Activated CD4-positive, alpha-beta T cell treated with anti-CD3 and anti-CD28 coated beads for 24 hours (primary cell): ENCODE results near the gene CLTA.

ENCODE experiments used
- DNase-seq, 2 donors: peaks; one replicate each; pipeline ENCODE4 v3.0.0-alpha.2; 2020; ENCODE audit warnings: low read depth in 2 of 2

Gene CLTA

GRCh38 chr9:36188212-36188611, 2.5 kb upstream of the CLTA start:
- DNase-seq: no peak

DNA sequence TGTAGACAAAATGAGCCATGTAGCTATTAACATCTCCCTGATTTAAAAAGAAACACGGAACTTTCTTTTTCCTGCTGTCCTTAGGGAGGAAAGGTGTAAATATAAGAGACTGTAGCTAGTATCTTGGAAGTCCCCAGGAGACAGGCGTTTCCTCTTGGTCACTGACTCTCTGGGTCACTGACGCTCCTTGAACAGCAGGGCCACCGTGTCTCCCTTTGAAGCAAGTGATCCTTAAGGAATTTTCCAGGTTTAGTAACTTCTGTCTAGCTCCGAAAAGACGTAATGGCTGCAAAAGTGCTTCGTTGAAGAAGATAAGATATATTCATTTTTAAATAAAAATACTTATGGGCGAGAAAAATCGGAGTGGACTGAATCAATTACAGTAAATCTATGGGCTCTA, 745 bp upstream of the CLTA start:
- DNase-seq: no peak

- peak; percentile 14 to 19 for DNase-seq
Measured at GRCh38 chr9:36191290-36191645, 547 bp downstream of the CLTA start.

DNA sequence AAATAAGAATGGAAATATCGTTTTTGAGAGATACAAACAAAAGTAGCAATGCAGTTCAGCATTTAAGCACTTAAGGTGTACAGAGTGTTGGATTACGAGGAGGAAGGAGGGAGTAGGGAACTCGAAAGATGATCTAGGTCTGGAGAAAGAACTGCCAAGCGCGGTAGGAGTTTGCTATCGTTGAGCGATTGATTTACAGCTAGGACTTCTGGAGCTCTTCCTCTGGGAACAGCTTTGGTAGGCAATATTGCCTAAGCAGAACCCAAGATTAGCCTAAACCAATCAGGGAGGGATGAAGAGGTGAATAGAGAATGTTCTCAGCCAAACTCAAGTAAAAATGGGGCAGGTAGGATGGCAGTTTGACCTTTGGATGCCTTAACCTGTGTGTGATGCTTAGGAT, 965 bp downstream of the CLTA start:
- DNase-seq: no peak

DNA sequence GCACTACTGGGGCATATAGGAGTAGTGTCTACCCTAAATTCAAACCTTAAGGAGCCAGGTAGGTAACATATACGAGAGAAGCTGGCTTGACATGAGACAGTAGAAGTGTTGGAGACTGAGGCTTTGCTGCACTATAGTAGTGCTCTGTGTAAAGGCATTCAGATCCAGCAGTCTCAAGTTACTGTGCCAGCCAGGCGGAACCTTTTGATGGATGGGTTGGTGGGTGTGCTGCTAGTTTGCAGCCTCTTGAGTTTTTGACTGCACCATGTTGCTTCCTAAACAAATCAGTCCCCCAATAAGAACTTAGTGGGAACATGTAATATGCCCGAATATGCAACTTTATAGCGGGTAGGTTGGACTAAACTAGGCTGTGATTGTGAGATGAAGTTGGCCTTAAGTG, 1.5 kb downstream of the CLTA start:
- DNase-seq: no peak

DNA sequence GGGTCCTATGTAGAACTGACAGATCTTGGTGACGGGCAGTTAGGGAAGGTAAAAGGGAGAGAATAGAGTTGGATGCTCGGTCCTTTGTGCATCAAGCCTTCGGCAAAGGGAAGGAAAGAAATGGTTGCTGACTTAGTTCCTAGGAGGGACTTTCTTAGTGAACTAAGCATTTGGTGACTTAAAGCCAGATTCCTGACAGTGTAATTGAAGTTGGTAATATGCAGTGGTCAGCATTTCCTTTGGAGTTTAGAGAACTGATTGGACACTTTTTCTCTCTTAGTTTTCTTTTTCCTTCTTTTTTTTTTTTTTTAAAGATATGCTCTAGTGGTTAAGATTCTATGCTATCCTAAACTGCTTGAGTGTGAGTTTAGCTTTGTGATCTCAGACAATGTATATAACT, 2.3 kb downstream of the CLTA start:
- DNase-seq: no peak

GRCh38 chr9:36194326-36195000, 3.7 kb downstream of the CLTA start:
- no peak for DNase-seq

- no peak for DNase-seq
Measured at GRCh38 chr9:36204906-36205547, 14.3 kb downstream of the CLTA start.

- no peak for DNase-seq
Measured at GRCh38 chr9:36207016-36207415, 16.3 kb downstream of the CLTA start.

GRCh38 chr9:36207546-36208012, 16.9 kb downstream of the CLTA start:
- DNase-seq: no peak

- no peak for DNase-seq
Measured at GRCh38 chr9:36208521-36209253, 18.0 kb downstream of the CLTA start.

- DNase-seq: no peak
Measured at GRCh38 chr9:36210722-36211121, 20.0 kb downstream of the CLTA start.

- no peak for DNase-seq
Measured at GRCh38 chr9:36211510-36211909, 20.8 kb downstream of the CLTA start.

DNA sequence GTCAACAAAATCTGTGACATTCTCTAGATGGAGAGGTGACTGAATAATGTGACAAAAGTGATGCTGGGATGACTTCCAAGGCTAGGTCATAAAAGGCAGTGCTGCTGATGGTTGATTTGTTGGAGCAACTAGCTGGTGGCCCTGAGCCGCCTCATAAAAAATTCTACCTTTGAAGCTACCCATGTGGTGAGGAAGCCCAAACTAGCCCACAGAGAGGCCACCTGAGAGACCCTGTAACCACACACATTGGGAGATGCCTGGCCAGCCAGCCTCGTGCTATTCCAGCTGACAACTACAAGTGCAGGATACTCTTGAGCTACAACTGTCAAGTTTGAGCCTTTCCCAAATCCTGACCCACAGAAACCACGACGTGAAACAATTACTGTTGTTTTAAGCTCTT, 22.7 kb downstream of the CLTA start:
- no peak for DNase-seq

- no peak for DNase-seq
Measured at GRCh38 chr9:36213989-36214388, 23.3 kb downstream of the CLTA start.

DNA sequence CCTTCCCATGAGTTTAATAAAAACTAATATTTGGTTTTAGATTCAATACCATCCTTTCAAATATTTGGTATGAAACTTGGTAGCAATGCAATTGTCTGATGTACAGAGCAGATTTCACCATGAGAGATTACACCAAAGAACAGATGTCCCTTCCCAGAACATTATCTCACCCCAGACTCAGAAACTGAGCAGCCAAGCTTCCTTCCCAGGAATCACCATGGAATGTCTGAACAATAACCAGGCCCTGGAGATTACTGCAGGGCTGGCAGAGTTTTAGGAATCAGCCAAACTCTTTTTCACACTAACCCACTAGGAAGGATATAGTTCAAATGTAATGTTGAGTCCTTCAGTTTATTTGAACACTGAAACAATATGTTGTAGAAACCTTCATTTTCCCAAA, 23.9 kb downstream of the CLTA start:
- DNase-seq: no peak

DNA sequence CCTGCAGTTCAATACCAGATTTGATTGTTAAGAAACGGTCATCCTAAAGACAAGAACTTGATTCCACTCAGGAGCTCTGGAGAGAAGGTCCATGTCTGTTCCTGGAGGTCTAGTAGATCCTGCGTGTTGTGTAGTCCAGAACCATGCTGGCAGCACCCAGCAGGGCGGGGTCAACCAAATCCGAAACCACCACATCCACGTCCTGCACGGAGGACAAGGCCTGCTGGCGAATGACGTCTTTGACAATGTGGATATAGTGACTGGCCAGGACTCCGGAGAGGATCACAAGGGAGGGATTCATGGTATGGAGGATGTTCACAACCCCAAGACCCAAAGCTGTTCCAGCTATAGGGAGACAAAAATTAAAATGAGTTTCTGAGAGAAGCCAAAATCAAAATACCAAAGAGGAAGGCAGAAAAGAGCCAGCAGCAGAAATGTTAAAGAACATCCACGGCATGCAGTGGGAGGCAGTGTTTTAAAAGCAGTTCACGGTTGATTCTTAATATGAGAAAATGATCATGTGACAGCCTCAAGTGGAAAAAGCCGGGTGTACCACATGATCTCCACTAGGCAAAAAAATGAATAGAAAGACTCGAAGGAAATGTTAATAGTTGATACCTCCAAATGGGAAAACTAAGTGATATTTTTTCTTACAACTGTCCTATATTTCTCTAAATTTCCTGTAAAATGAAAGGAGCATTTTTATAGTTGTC, 26.7 kb downstream of the CLTA start:
- no peak for DNase-seq

DNA sequence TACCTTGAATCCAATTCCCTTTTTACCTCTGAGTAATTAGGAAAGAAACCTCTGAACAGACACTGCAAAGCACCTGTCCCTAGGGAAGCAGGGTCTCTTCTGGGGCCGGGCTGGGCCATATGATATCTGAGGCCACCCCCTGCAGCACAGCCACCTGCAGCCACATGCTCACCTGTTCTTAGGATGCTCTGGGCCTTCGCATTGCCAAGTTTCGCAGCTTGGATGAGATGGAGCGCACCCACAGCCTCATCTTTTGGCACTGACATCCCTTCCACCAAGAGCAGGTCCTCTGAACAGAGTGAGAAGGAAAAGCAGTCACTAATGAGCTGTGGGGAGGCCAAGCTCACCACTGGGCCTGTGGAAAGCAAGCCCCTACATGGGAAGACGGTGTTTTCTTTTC, 27.3 kb downstream of the CLTA start:
- DNase-seq: no peak

DNA sequence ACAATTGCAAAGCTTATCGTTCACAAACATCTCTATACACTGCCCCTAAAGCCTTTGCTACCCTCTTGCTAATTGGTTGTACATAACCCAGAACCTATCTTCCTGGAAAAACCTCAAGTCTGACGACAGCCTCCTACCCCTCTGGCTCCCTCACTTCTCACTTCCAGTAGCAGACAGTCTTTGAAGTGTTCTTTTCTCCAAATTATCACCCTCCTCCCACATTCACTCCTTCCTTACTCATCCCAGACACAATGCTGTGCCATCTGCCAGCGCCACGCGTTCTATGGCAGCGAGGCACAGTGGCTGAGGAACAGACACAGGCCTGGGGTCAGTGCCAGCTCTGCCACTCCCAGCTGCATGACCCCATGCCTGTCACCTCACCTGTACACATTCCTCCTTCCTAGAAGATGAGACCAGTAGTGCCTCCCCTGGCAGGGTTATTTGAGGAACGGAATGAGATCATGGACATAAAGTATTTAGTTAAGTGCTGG, 27.7 kb downstream of the CLTA start:
- no peak for DNase-seq

DNA sequence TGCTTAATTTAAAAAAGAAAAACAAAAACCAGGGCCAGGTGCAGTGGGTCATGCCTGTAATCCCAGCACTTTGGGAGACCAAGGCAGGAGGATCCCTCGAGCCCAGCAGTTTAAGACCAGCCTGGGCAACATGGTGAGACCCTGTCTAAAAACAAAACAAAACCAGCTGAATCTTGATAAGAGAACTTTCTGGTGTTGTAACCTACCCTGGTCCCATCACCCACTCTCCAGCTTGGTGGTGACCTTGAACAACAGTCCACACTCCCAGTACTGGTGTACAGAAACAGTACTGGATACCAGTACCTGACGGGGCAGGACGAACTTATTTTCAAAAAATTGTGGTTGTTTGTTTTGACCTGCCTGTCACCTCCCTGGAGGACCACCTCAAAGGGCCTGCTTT, 30.9 kb downstream of the CLTA start:
- no peak for DNase-seq

GRCh38 chr9:36222449-36222848, 31.7 kb downstream of the CLTA start:
- no peak for DNase-seq

DNA sequence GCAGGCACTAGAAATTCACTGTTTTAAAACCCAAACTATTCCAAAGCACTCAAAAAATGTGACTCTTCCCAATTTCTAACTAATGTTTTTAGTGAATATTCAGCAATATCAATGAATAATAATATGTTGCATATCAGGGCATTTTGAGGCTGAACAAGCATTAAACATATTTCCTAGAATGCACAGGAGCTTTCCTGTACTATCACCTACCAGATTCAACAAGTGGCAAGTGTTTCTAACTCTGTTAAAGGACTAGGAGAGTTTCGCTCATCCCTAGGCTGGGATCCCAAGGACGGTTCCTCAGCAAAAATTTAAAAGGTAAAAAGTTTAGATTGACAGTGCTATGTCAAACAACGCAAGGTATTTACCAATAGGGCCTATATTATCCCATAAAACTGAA, 46.5 kb downstream of the CLTA start:
- DNase-seq: no peak
